ENCODE results near the gene PERM1. TPM values are rescaled to one million over a fixed set of nuclear protein-coding genes. Genes with fewer than 3 reads are reported as not detected.

The PERM1 gene
- total RNA-seq, 2 experiments from 2014 or later: not detected

GRCh38 chr1:970973-971730, 10.7 kb downstream of the PERM1 start:
- Histone ChIP-seq H3K4me3 (ENCODE audit: low read length) (no peak overlapping the region), H3K27ac (ENCODE audit: low read depth in 1 of 2, low read length in 2 of 2) (no peak overlapping the region), H3K4me1 (ENCODE audit: insufficient read depth, low read length) (peaks cover 22% of the 10 kb centered on the region), H3K9me3 (ENCODE audit: control insufficient read depth in 1 of 2, insufficient read depth in 1 of 2, low read length in 2 of 2) (peaks cover 0 to 15% of the 10 kb centered on the region in 2 experiments), H3K36me3 (ENCODE audit: insufficient read depth, low read length) (no peaks in the 10 kb centered on the region), H3K27me3 (ENCODE audit: control insufficient read depth in 1 of 2, insufficient read depth in 2 of 2, low read length in 2 of 2) (peaks cover 21 to 28% of the 10 kb centered on the region in 2 experiments)
- Mint-ChIP-seq H3K4me1 (ENCODE audit: low read depth) (peaks cover 7% of the 10 kb centered on the region), H3K27me3 (peaks cover 30% of the 10 kb centered on the region), H3K27ac (no peak overlapping the region), H3K36me3 (ENCODE audit: low read depth) (no peaks in the 10 kb centered on the region), H3K4me3 (no peak overlapping the region), H3K9me3 (no peaks in the 10 kb centered on the region)
- POLR2A ChIA-PET: interaction anchor here (1.1 kb wide), 1 partner anchor 30 kb away, joined by 3 read pairs; no protein-coding TSS in a partner anchor
- no peak for TF ChIP-seq CTCF (IDR thresholded peaks at IDR 0.05)
- no peak for ATAC-seq (ENCODE audit: poor library complexity)
- intact Hi-C loops (cut with DNase I, micrococcal nuclease): no loop called here
- DNase-seq: peak in 1 of 14 experiments; percentile 31
- CTCF ChIA-PET: no interaction called here

DNA sequence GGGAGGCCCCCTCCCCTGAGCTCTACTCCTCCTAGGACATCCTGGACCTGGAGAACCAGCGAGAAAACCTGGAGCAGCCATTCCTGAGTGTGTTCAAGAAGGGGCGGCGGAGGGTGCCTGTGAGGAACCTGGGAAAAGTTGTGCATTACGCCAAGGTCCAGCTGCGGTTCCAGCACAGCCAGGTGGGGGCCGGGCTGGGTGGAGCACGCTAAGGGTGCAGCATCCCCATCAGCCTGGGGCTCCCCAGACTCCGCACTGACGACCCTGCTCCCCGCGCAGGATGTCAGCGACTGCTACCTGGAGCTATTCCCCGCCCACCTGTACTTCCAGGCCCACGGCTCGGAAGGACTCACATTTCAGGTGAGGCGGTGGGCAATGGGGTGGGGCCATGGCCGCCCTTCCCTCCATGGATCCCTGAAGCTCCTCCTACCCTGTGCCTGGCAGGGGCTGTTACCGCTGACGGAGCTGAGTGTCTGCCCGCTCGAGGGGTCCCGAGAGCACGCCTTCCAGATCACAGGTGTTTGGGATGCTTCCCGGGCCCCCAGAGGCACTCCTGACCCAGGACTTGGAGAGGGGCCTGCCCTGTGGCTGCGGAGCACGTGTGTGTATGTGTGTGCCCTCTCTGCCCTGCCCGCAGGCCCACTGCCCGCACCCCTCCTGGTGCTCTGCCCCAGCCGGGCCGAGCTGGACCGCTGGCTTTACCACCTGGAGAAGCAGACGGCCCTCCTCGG, 11.5 kb downstream of the PERM1 start:
- Mint-ChIP-seq H3K9me3 (no peaks in the 10 kb centered on the region), H3K4me3 (no peak overlapping the region), H3K27ac (no peak overlapping the region), H3K36me3 (ENCODE audit: low read depth) (no peaks in the 10 kb centered on the region), H3K27me3 (peaks cover 22% of the 10 kb centered on the region), H3K4me1 (ENCODE audit: low read depth) (no peaks in the 10 kb centered on the region)
- ATAC-seq (ENCODE audit: poor library complexity) (no peak), DNase-seq (peak in 1 of 14 experiments; percentile 15)
- peaks cover 18 to 24% of the 10 kb centered on the region in 2 experiments for H3K27me3 ChIP-seq (ENCODE audit: control insufficient read depth in 1 of 2, insufficient read depth in 2 of 2, low read length in 2 of 2)
- POLR2A ChIA-PET: interaction anchor here (1.1 kb wide), 1 partner anchor 31 kb away, joined by 3 read pairs; no protein-coding TSS in a partner anchor
- no peaks in the 10 kb centered on the region for H3K36me3 ChIP-seq (ENCODE audit: insufficient read depth, low read length)
- H3K4me3 ChIP-seq (ENCODE audit: low read length): no peak overlapping the region
- no peak overlapping the region for H3K27ac ChIP-seq (ENCODE audit: low read depth in 1 of 2, low read length in 2 of 2)
- peaks cover 21% of the 10 kb centered on the region for H3K4me1 ChIP-seq (ENCODE audit: insufficient read depth, low read length)
- peaks cover 0 to 13% of the 10 kb centered on the region in 2 experiments for H3K9me3 ChIP-seq (ENCODE audit: control insufficient read depth in 1 of 2, insufficient read depth in 1 of 2, low read length in 2 of 2)
- intact Hi-C loops (cut with DNase I, micrococcal nuclease): no loop called here
- CTCF ChIA-PET: no interaction called here
- no peak for TF ChIP-seq CTCF (IDR thresholded peaks at IDR 0.05)

GRCh38 chr1:969260-969855, 12.5 kb downstream of the PERM1 start:
- Histone ChIP-seq H3K27ac (ENCODE audit: low read depth in 1 of 2, low read length in 2 of 2) (no peak overlapping the region), H3K4me1 (ENCODE audit: insufficient read depth, low read length) (peaks cover 20% of the 10 kb centered on the region), H3K4me3 (ENCODE audit: low read length) (no peak overlapping the region), H3K9me3 (ENCODE audit: control insufficient read depth in 1 of 2, insufficient read depth in 1 of 2, low read length in 2 of 2) (peaks cover 0 to 10% of the 10 kb centered on the region in 2 experiments), H3K27me3 (ENCODE audit: control insufficient read depth in 1 of 2, insufficient read depth in 2 of 2, low read length in 2 of 2) (peaks cover 16 to 21% of the 10 kb centered on the region in 2 experiments), H3K36me3 (ENCODE audit: insufficient read depth, low read length) (no peaks in the 10 kb centered on the region)
- Mint-ChIP-seq H3K36me3 (ENCODE audit: low read depth) (no peaks in the 10 kb centered on the region), H3K9me3 (no peaks in the 10 kb centered on the region), H3K4me1 (ENCODE audit: low read depth) (no peaks in the 10 kb centered on the region), H3K4me3 (peak overlapping the region; percentile 65), H3K27ac (no peak overlapping the region), H3K27me3 (peaks cover 22% of the 10 kb centered on the region)
- POLR2A ChIA-PET: no interaction called here
- CTCF ChIA-PET: no interaction called here
- no peak for ATAC-seq (ENCODE audit: poor library complexity)
- peak in 1 of 14 experiments; percentile 4 for DNase-seq
- intact Hi-C loops (cut with DNase I, micrococcal nuclease): no loop called here
- TF ChIP-seq CTCF (IDR thresholded peaks at IDR 0.05): no peak
